HCT116 (cell line): ENCODE measurements around the gene TMEM204. TPM values are rescaled to one million over a fixed set of nuclear protein-coding genes. Genes with fewer than 3 reads are reported as not detected.

Experiments
- ATAC-seq: fragments of 200-7000 bp; cut with Tn5 transposase; 2 replicates; pipeline ENCODE4 v1.9.1; 2020; ENCODE audit warnings: mild to moderate bottlenecking, moderate library complexity
- BruUV-seq: library from RNA; stranded (reverse); fragments of 400-500 nt; replicated peaks from 2 replicates; lab custom pipeline; 2021; lab: Mats Ljungman, UMichigan
- CTCF ChIA-PET: fragments of 300-600 bp; sonication (Branson Sonifier 250); formaldehyde crosslinking; loops from one replicate; lab custom pipeline; 2021; ENCODE audit warnings: antibody characterized with exemption; lab: Charles Lee
- POLR2A ChIA-PET: fragments of 300-600, 350-600 bp; sonication (Branson Sonifier 250); formaldehyde crosslinking; loops from one replicate; lab custom pipeline; 2021; ENCODE audit warnings: antibody characterized with exemption; lab: Charles Lee
- RAD21 ChIA-PET, 2 experiments: fragments of 300-600 bp; sonication (Branson Sonifier 250); formaldehyde crosslinking; loops; one replicate each; lab custom pipeline; 2023; ENCODE audit warnings: low total read pairs in 2 of 2; ENCODE audit not compliant: uncharacterized antibody in 2 of 2, unreplicated experiment in 2 of 2, low non-redundant PET in 1 of 2; lab: Charles Lee
- DNase-seq: peaks from one replicate; pipeline ENCODE4 v3.0.0-alpha.2; 2010; ENCODE audit warnings: low read depth, low spot score
- H2AFZ ChIP-seq: fragments of 200-600 bp; shearing (Covaris generic), sonication (generic); 2 replicates; pipeline ENCODE4 v1.6.1; 2017; ENCODE audit warnings: low read depth, mixed run types, mixed read lengths, antibody characterized with exemption, low read length; ENCODE audit not compliant: poor library complexity, severe bottlenecking
- H3K27ac ChIP-seq: 2 replicates; pipeline ENCODE4 v1.5.1; 2012; ENCODE audit warnings: low read depth, low read length
- H3K27me3 ChIP-seq: fragments of 200-600 bp; sonication (generic); 2 replicates; pipeline ENCODE4 v1.6.1; 2016; ENCODE audit warnings: mixed run types, low read length, mixed read lengths; ENCODE audit not compliant: insufficient read depth
- H3K36me3 ChIP-seq, 2 experiments: fragments of 200-500 bp in 1 of 2; fragments of 200-600 bp in 1 of 2; sonication (Bioruptor generic) in 1 of 2; sonication (generic) in 1 of 2; 2 replicates each; pipeline versions ENCODE4 v1.5.1 to v1.6.1; 2014 to 2016; ENCODE audit warnings: low read length in 2 of 2, inconsistent platforms in 1 of 2, mixed read lengths in 1 of 2, mixed run types in 1 of 2; ENCODE audit not compliant: insufficient read depth in 2 of 2, control insufficient read depth in 1 of 2
- H3K4me1 ChIP-seq, 2 experiments: fragments of 200-600 bp in 1 of 2; sonication (generic) in 1 of 2; 2 replicates each; pipeline versions ENCODE4 v1.5.1 to v1.6.1; 2012 to 2017; ENCODE audit warnings: low read length in 2 of 2, inconsistent platforms in 1 of 2, mild to moderate bottlenecking in 1 of 2, mixed read lengths in 1 of 2, mixed run types in 1 of 2, moderate library complexity in 1 of 2; ENCODE audit not compliant: insufficient read depth in 2 of 2, control insufficient read depth in 1 of 2
- H3K4me2 ChIP-seq: fragments of 200-600 bp; sonication (generic); 2 replicates; pipeline ENCODE4 v1.6.1; 2017; ENCODE audit warnings: mixed run types, low read length, mixed read lengths
- H3K4me3 ChIP-seq, 2 experiments: fragments of 200-600 bp in 1 of 2; sonication (generic) in 1 of 2; replicated peaks in 1 of 2; 2 replicates each; pipeline ENCODE4 v1.5.1; 2011 to 2016; ENCODE audit warnings: low read length in 2 of 2, control low read depth in 1 of 2, low read depth in 1 of 2, mild to moderate bottlenecking in 1 of 2, mixed read lengths in 1 of 2, mixed run types in 1 of 2
- H3K79me2 ChIP-seq: fragments of 200-600 bp; sonication (generic); 2 replicates; pipeline ENCODE4 v1.6.1; 2017; ENCODE audit warnings: mild to moderate bottlenecking, mixed run types, low read length, moderate library complexity, mixed read lengths; ENCODE audit not compliant: insufficient read depth
- H3K9ac ChIP-seq: fragments of 200-600 bp; sonication (generic); 2 replicates; pipeline ENCODE4 v1.6.1; 2016; ENCODE audit warnings: low read length, mixed read lengths
- H3K9me2 ChIP-seq: fragments of 200-600 bp; sonication (generic), shearing (Covaris generic); 2 replicates; pipeline ENCODE4 v1.6.1; 2017; ENCODE audit warnings: mixed run types, mild to moderate bottlenecking, moderate library complexity; ENCODE audit not compliant: insufficient read depth
- H3K9me3 ChIP-seq, 2 experiments: fragments of 200-500 bp in 1 of 2; fragments of 200-600 bp in 1 of 2; sonication (Bioruptor generic) in 1 of 2; sonication (generic) in 1 of 2; 2 replicates each; pipeline ENCODE4 v1.6.1; 2014 to 2017; ENCODE audit warnings: low read length in 2 of 2, mixed read lengths in 2 of 2, inconsistent platforms in 1 of 2, low read depth in 1 of 2, mild to moderate bottlenecking in 1 of 2, mixed run types in 1 of 2, moderate library complexity in 1 of 2; ENCODE audit not compliant: control insufficient read depth in 1 of 2, insufficient read depth in 1 of 2
- H4K20me1 ChIP-seq: fragments of 200-600 bp; sonication (generic), shearing (Covaris generic); 2 replicates; pipeline ENCODE4 v1.6.1; 2017; ENCODE audit warnings: mixed run types, mild to moderate bottlenecking, moderate library complexity; ENCODE audit not compliant: insufficient read depth
- ATF3 ChIP-seq: IDR thresholded peaks from 2 replicates; pipeline ENCODE4 v1.6.1; 2012
- FOSL1 ChIP-seq: IDR thresholded peaks from 2 replicates; pipeline ENCODE4 v1.6.1; 2012; ENCODE audit warnings: low read depth
- RAD21 ChIP-seq: IDR thresholded peaks from 2 replicates; pipeline ENCODE4 v1.6.1; 2012; ENCODE audit warnings: low read depth, mild to moderate bottlenecking
- REST ChIP-seq: IDR thresholded peaks from 2 replicates; pipeline ENCODE4 v1.6.1; 2012; ENCODE audit warnings: low read depth
- SP1 ChIP-seq: IDR thresholded peaks from 2 replicates; pipeline ENCODE4 v1.6.1; 2012; ENCODE audit warnings: low read depth
- ZBTB33 ChIP-seq: IDR thresholded peaks from 2 replicates; pipeline ENCODE4 v1.6.1; 2011; ENCODE audit warnings: mild to moderate bottlenecking, low read length, moderate library complexity; ENCODE audit not compliant: insufficient replicate concordance; ENCODE audit errors: extremely low read depth
- intact Hi-C: fragments of 100-400 bp; cut with micrococcal nuclease; formaldehyde crosslinking; loops from 2 replicates; pipeline ENCODE4 v1.10.0; 2022
- total RNA-seq: library from RNA; stranded (reverse); gene quantifications from one replicate; pipeline ENCODE4 v1.2.1, GENCODE V29; 2021; ENCODE audit not compliant: unreplicated experiment

The TMEM204 gene
- total RNA-seq, 1 experiment from 2014 or later: 0.22 TPM

GRCh38 chr16:1579214-1579613 lies 45.7 kb downstream of the TMEM204 start:
- ATAC-seq (no peak), DNase-seq (no peak)
- H3K9me2 ChIP-seq: no peaks in the 10 kb centered on the region
- H3K4me1 ChIP-seq: no peaks in the 10 kb centered on the region
- H3K27me3 ChIP-seq: no peaks in the 10 kb centered on the region
- no peak overlapping the region for H3K27ac ChIP-seq
- no peaks in the 10 kb centered on the region for H3K79me2 ChIP-seq
- POLR2A ChIA-PET: no interaction called here
- H4K20me1 ChIP-seq: no peaks in the 10 kb centered on the region
- no peak overlapping the region for H3K9ac ChIP-seq
- BruUV-seq: no TSS peak
- no peaks in the 10 kb centered on the region for H3K9me3 ChIP-seq
- TF ChIP-seq RAD21 (no peak), REST (no peak), ATF3 (no peak), FOSL1 (no peak), ZBTB33 (no peak), SP1 (no peak)
- H3K4me3 ChIP-seq: no peak overlapping the region
- no peak overlapping the region for H2AFZ ChIP-seq
- CTCF ChIA-PET: no interaction called here
- peaks cover 0 to 9% of the 10 kb centered on the region in 2 experiments; a peak in 2 of 4 replicates for H3K36me3 ChIP-seq
- no peak overlapping the region for H3K4me2 ChIP-seq
- RAD21 ChIA-PET: no interaction called here
- intact Hi-C loops: no loop called here
